ENCODE measurements around the gene NASP.

The NASP gene

DNA sequence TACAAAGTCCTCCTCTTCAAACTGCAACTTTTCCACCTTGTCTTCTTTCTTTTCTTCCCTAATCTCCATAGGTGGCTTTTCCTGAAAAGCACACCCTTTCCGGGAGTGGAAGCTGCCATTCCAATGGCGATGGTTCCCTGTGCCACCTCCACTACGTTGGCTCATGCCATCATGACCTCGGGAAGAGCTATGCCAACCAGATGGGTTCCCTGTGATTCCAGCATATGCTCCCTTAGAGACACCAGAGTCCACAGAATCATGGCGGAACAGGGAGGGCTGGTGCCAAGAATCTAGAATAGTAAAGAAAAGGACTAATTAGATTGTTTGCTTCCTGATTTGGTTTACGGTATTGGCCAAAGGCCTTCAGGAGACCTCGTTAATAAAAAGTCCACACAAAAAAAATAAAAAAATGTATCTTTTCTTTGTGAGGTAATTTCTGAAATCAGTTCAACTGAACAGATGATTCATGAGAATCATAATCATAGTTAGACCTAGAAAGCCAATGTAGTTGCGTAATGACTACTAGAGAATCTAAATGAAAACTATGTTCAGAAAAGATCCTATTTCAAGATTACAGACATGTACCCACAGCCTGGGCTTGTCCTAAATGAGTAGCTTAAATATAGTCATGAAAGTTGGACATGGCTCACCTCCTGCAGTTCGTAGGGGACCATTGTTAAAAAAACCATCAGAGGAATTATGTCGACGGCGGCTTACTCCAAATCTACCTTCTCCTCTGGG lies 70.9 kb downstream of the NASP start:
- peaks cover 34% of the 10 kb centered on the region for H3K36me3 Mint-ChIP-seq (ENCODE audit: low read depth)
- H3K27ac Mint-ChIP-seq, result no peak overlapping the region

GRCh38 chr1:45656573-45657226 lies 72.9 kb downstream of the NASP start:
- Mint-ChIP-seq H3K4me1 (ENCODE audit: low read depth) (no peaks in the 10 kb centered on the region), H3K4me3 (no peak overlapping the region), H3K36me3 (ENCODE audit: low read depth) (peaks cover 35% of the 10 kb centered on the region), H3K27me3 (ENCODE audit: low read depth) (no peaks in the 10 kb centered on the region), H3K27ac (no peak overlapping the region), H3K9me3 (no peaks in the 10 kb centered on the region)

More for the DNA sequence above, 70.9 kb downstream of the NASP start:
- H3K4me1 Mint-ChIP-seq (ENCODE audit: low read depth), result peaks cover 2% of the 10 kb centered on the region
- no peak overlapping the region for H3K4me3 Mint-ChIP-seq
- H3K9me3 Mint-ChIP-seq, result no peaks in the 10 kb centered on the region
- H3K27me3 Mint-ChIP-seq (ENCODE audit: low read depth), result no peaks in the 10 kb centered on the region

- H3K27ac Mint-ChIP-seq, result no peak overlapping the region
- no peaks in the 10 kb centered on the region for H3K4me1 Mint-ChIP-seq (ENCODE audit: low read depth)
- H3K4me3 Mint-ChIP-seq, result no peak overlapping the region
- H3K27me3 Mint-ChIP-seq (ENCODE audit: low read depth), result no peaks in the 10 kb centered on the region
- no peaks in the 10 kb centered on the region for H3K9me3 Mint-ChIP-seq
- peaks cover 32% of the 10 kb centered on the region for H3K36me3 Mint-ChIP-seq (ENCODE audit: low read depth)
Observed at GRCh38 chr1:45658171-45658570, 74.3 kb downstream of the NASP start.

DNA sequence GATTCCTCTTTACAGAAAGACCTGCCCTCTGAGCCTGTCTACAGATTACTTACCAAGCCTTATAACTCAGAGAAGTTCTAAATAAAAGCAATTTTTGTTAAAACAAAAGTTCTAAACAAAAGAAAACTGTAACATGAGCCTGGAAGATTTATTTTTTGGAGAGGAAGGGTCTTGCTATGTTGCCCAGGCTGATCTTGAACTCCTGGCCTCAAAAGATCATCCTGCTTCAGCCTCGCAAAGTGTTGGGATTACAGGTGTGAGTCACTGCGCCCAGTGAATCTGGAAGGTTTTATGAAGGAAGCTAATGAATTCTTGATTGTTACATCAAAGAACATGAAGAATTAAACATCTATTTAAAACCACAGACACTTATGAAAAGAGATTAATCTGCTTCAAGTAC lies 75.4 kb downstream of the NASP start:
- peaks cover 32% of the 10 kb centered on the region for H3K36me3 Mint-ChIP-seq (ENCODE audit: low read depth)
- no peak overlapping the region for H3K27ac Mint-ChIP-seq
- no peak overlapping the region for H3K4me3 Mint-ChIP-seq
- H3K4me1 Mint-ChIP-seq (ENCODE audit: low read depth), result no peaks in the 10 kb centered on the region
- no peaks in the 10 kb centered on the region for H3K9me3 Mint-ChIP-seq
- no peaks in the 10 kb centered on the region for H3K27me3 Mint-ChIP-seq (ENCODE audit: low read depth)

GRCh38 chr1:45660336-45660735 lies 76.5 kb downstream of the NASP start:
- no peak overlapping the region for H3K4me3 Mint-ChIP-seq
- H3K4me1 Mint-ChIP-seq (ENCODE audit: low read depth), result no peaks in the 10 kb centered on the region
- H3K27me3 Mint-ChIP-seq (ENCODE audit: low read depth), result no peaks in the 10 kb centered on the region
- H3K27ac Mint-ChIP-seq, result no peak overlapping the region
- H3K36me3 Mint-ChIP-seq (ENCODE audit: low read depth), result peaks cover 22% of the 10 kb centered on the region
- H3K9me3 Mint-ChIP-seq, result no peaks in the 10 kb centered on the region

- Mint-ChIP-seq H3K9me3 (no peaks in the 10 kb centered on the region), H3K27ac (no peak overlapping the region), H3K36me3 (ENCODE audit: low read depth) (peaks cover 3% of the 10 kb centered on the region), H3K4me3 (no peak overlapping the region), H3K27me3 (ENCODE audit: low read depth) (no peaks in the 10 kb centered on the region), H3K4me1 (ENCODE audit: low read depth) (peaks cover 4% of the 10 kb centered on the region)
Observed at GRCh38 chr1:45666836-45667235, 83.0 kb downstream of the NASP start.

- H3K4me3 Mint-ChIP-seq, result no peak overlapping the region
- H3K4me1 Mint-ChIP-seq (ENCODE audit: low read depth), result peaks cover 4% of the 10 kb centered on the region
- H3K9me3 Mint-ChIP-seq, result no peaks in the 10 kb centered on the region
- H3K27me3 Mint-ChIP-seq (ENCODE audit: low read depth), result no peaks in the 10 kb centered on the region
- no peak overlapping the region for H3K27ac Mint-ChIP-seq
- peaks cover 3% of the 10 kb centered on the region for H3K36me3 Mint-ChIP-seq (ENCODE audit: low read depth)
Observed at GRCh38 chr1:45667321-45668111, 83.7 kb downstream of the NASP start.
